HepG2 (cell line): ENCODE data around the gene CDKN1C. TPM values are rescaled to one million over a fixed set of nuclear protein-coding genes. Genes with fewer than 3 reads are reported as not detected.

Experiments
- EZH2 ChIP-seq: conservative IDR thresholded peaks from 2 replicates; pipeline ENCODE4 v1.6.1; 2012; ENCODE audit warnings: mild to moderate bottlenecking, low read depth, low read length, moderate library complexity
- FIP1L1 ChIP-seq: fragments of 200-400 bp; formaldehyde crosslinking; IDR thresholded peaks from 2 replicates; pipeline ENCODE4 v1.6.1; 2018; ENCODE audit warnings: low read depth, mild to moderate bottlenecking, low read length, moderate library complexity, borderline replicate concordance; ENCODE audit not compliant: insufficient read depth
- NRL ChIP-seq: sonication (generic); formaldehyde crosslinking; IDR thresholded peaks from 2 replicates; pipeline ENCODE4 v1.5.0; 2020; ENCODE audit warnings: missing genetic modification reagents, mild to moderate bottlenecking, moderate library complexity, borderline replicate concordance
- RFX5 ChIP-seq: IDR thresholded peaks from 2 replicates; pipeline ENCODE4 v1.6.1; 2011; ENCODE audit warnings: low read depth, low read length, improper control_type of control experiment
- SATB2 ChIP-seq: sonication (generic); formaldehyde crosslinking; IDR thresholded peaks from 2 replicates; pipeline ENCODE4 v1.5.0; 2020; ENCODE audit warnings: missing genetic modification reagents
- SPEN ChIP-seq: sonication (generic); formaldehyde crosslinking; IDR thresholded peaks from 2 replicates; pipeline ENCODE4 v1.5.1; 2020; ENCODE audit warnings: low read depth, mild to moderate bottlenecking, missing genetic modification reagents
- ZBTB3 ChIP-seq: sonication (generic); formaldehyde crosslinking; IDR thresholded peaks from 2 replicates; pipeline ENCODE4 v1.4.0; 2020; ENCODE audit warnings: low read depth, mild to moderate bottlenecking, moderate library complexity, missing genetic modification reagents, borderline replicate concordance
- ZNF143 ChIP-seq: sonication (generic); formaldehyde crosslinking; IDR thresholded peaks from 2 replicates; pipeline ENCODE4 v1.4.0; 2020; ENCODE audit warnings: missing genetic modification reagents
- polyA plus RNA-seq, 8 experiments: library from polyadenylated mRNA; depleted of rRNA in 3 of 8; stranded (reverse) in 7 of 8; unstranded in 1 of 8; fragments of >200 nt; fragmentation: Illumina TruSeq in 4 of 8; extraction: Trizol in 4 of 8; gene quantifications; 2 replicates each; pipeline versions ENCODE4 v1.2.1 to v1.2.3, GENCODE V29; 2011 to 2016; ENCODE audit warnings: low read depth in 4 of 8, missing spikeins in 1 of 8, mixed read lengths in 1 of 8; ENCODE audit not compliant: insufficient read depth in 1 of 8
- total RNA-seq, 5 experiments: library from RNA; depleted of rRNA; stranded (reverse); fragments of >200 nt; fragmentation: Illumina TruSeq; extraction: Trizol; gene quantifications; 2 replicates each; pipeline ENCODE4 v1.2.3, GENCODE V29; 2016; ENCODE audit warnings: low read depth in 1 of 5
- TF ChIP-seq, protein P1 (sequence below): sonication (generic); formaldehyde crosslinking; IDR thresholded peaks from 2 replicates; pipeline ENCODE4 v1.5.0; 2020; ENCODE audit warnings: mild to moderate bottlenecking, missing genetic modification reagents
- TF ChIP-seq, protein P2 (sequence below): sonication (generic); formaldehyde crosslinking; IDR thresholded peaks from 2 replicates; pipeline ENCODE4 v1.4.0; 2020; ENCODE audit warnings: missing genetic modification reagents; ENCODE audit errors: not compliant biosample characterization
- TF ChIP-seq, protein P3 (sequence below): sonication (generic); formaldehyde crosslinking; IDR thresholded peaks from 2 replicates; pipeline ENCODE4 v1.4.0; 2020; ENCODE audit warnings: missing genetic modification reagents
- TF ChIP-seq, protein P4 (sequence below): sonication (generic); formaldehyde crosslinking; IDR thresholded peaks from 2 replicates; pipeline ENCODE4 v1.5.1; 2020; ENCODE audit warnings: mild to moderate bottlenecking, missing genetic modification reagents, moderate library complexity
- TF ChIP-seq, protein P5 (sequence below): sonication (generic); formaldehyde crosslinking; IDR thresholded peaks from 2 replicates; pipeline ENCODE4 v1.4.0; 2020; ENCODE audit warnings: missing genetic modification reagents

CDKN1C gene
- total and polyA plus RNA-seq, 2 of the 13 experiments (the other 11 are each of a cell fraction or from before 2014, with no cell fraction given), result not detected

DNA sequence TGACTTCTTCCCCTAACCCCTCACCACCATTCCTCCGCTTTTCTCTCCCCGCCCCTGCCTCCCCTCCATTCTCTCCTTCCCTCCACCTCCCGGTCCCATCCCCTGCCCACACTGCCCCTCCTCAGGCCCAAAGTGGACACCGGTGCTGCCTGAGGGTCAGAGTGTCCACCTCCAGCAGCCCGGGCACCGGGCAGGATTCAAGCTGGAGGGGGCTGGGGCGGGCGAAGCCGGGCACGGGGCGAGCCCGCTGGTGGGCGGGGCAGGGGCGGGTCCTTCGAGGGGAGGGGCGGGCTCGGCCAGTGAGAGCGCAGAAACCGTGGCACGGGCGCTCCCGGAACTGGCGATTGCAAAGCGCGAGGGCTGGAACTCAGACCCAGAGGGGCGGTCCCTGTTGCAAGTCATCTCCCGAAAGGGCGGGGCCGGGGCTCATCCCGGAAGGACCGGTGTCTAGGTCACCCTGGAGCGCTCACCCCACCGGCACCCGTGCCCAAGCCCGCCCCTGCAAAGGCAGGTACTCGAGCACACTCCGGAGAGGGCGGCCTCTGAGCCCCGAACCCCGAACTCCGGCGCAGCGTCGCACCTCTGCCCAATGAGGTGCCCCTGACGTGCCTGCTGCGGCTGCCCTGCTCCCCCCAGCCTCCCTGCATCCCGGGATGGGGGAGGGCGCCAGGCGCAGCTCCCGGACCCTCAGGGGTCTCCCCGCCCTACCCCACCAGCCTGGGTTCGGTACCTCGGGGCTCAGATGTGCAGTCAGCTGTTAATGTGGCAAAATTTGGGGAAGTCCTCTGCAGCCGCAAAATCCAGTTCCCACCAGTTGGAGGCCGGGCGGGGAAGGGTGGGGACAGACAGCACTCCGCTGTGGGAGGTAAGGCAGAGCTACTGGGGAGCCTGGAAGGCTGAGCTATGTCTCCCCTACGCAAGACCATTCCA lies 16.5 kb upstream of the CDKN1C start (continued):
- TF ChIP-seq, protein P1, sequence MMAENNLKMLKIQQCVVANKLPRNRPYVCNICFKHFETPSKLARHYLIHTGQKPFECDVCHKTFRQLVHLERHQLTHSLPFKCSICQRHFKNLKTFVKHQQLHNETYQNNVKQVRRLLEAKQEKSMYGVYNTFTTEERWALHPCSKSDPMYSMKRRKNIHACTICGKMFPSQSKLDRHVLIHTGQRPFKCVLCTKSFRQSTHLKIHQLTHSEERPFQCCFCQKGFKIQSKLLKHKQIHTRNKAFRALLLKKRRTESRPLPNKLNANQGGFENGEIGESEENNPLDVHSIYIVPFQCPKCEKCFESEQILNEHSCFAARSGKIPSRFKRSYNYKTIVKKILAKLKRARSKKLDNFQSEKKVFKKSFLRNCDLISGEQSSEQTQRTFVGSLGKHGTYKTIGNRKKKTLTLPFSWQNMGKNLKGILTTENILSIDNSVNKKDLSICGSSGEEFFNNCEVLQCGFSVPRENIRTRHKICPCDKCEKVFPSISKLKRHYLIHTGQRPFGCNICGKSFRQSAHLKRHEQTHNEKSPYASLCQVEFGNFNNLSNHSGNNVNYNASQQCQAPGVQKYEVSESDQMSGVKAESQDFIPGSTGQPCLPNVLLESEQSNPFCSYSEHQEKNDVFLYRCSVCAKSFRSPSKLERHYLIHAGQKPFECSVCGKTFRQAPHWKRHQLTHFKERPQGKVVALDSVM, result no peak; the same call in 1 of the 2 replicates
- TF ChIP-seq ZNF143 (CRISPR knock-in tag) (no peak), NRL (CRISPR knock-in tag) (no peak), RFX5 (no peak), FIP1L1 (no peak), ZBTB3 (CRISPR knock-in tag) (no peak), SPEN (no peak), EZH2 (no peak), SATB2 (no peak)
- TF ChIP-seq, protein P2, sequence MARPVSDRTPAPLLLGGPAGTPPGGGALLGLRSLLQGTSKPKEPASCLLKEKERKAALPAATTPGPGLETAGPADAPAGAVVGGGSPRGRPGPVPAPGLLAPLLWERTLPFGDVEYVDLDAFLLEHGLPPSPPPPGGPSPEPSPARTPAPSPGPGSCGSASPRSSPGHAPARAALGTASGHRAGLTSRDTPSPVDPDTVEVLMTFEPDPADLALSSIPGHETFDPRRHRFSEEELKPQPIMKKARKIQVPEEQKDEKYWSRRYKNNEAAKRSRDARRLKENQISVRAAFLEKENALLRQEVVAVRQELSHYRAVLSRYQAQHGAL (CRISPR knock-in tag), result no peak
- TF ChIP-seq, protein P3, sequence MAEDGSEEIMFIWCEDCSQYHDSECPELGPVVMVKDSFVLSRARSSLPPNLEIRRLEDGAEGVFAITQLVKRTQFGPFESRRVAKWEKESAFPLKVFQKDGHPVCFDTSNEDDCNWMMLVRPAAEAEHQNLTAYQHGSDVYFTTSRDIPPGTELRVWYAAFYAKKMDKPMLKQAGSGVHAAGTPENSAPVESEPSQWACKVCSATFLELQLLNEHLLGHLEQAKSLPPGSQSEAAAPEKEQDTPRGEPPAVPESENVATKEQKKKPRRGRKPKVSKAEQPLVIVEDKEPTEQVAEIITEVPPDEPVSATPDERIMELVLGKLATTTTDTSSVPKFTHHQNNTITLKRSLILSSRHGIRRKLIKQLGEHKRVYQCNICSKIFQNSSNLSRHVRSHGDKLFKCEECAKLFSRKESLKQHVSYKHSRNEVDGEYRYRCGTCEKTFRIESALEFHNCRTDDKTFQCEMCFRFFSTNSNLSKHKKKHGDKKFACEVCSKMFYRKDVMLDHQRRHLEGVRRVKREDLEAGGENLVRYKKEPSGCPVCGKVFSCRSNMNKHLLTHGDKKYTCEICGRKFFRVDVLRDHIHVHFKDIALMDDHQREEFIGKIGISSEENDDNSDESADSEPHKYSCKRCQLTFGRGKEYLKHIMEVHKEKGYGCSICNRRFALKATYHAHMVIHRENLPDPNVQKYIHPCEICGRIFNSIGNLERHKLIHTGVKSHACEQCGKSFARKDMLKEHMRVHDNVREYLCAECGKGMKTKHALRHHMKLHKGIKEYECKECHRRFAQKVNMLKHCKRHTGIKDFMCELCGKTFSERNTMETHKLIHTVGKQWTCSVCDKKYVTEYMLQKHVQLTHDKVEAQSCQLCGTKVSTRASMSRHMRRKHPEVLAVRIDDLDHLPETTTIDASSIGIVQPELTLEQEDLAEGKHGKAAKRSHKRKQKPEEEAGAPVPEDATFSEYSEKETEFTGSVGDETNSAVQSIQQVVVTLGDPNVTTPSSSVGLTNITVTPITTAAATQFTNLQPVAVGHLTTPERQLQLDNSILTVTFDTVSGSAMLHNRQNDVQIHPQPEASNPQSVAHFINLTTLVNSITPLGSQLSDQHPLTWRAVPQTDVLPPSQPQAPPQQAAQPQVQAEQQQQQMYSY (CRISPR knock-in tag), result peak; percentile 44; the same call in 1 of the 2 replicates
- TF ChIP-seq, protein P4, sequence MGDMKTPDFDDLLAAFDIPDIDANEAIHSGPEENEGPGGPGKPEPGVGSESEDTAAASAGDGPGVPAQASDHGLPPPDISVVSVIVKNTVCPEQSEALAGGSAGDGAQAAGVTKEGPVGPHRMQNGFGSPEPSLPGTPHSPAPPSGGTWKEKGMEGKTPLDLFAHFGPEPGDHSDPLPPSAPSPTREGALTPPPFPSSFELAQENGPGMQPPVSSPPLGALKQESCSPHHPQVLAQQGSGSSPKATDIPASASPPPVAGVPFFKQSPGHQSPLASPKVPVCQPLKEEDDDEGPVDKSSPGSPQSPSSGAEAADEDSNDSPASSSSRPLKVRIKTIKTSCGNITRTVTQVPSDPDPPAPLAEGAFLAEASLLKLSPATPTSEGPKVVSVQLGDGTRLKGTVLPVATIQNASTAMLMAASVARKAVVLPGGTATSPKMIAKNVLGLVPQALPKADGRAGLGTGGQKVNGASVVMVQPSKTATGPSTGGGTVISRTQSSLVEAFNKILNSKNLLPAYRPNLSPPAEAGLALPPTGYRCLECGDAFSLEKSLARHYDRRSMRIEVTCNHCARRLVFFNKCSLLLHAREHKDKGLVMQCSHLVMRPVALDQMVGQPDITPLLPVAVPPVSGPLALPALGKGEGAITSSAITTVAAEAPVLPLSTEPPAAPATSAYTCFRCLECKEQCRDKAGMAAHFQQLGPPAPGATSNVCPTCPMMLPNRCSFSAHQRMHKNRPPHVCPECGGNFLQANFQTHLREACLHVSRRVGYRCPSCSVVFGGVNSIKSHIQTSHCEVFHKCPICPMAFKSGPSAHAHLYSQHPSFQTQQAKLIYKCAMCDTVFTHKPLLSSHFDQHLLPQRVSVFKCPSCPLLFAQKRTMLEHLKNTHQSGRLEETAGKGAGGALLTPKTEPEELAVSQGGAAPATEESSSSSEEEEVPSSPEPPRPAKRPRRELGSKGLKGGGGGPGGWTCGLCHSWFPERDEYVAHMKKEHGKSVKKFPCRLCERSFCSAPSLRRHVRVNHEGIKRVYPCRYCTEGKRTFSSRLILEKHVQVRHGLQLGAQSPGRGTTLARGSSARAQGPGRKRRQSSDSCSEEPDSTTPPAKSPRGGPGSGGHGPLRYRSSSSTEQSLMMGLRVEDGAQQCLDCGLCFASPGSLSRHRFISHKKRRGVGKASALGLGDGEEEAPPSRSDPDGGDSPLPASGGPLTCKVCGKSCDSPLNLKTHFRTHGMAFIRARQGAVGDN (CRISPR knock-in tag), result peak; percentile 26
- TF ChIP-seq, protein P5, sequence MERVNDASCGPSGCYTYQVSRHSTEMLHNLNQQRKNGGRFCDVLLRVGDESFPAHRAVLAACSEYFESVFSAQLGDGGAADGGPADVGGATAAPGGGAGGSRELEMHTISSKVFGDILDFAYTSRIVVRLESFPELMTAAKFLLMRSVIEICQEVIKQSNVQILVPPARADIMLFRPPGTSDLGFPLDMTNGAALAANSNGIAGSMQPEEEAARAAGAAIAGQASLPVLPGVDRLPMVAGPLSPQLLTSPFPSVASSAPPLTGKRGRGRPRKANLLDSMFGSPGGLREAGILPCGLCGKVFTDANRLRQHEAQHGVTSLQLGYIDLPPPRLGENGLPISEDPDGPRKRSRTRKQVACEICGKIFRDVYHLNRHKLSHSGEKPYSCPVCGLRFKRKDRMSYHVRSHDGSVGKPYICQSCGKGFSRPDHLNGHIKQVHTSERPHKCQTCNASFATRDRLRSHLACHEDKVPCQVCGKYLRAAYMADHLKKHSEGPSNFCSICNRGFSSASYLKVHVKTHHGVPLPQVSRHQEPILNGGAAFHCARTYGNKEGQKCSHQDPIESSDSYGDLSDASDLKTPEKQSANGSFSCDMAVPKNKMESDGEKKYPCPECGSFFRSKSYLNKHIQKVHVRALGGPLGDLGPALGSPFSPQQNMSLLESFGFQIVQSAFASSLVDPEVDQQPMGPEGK, result peak; percentile 21; the same call in 1 of the 2 replicates
